GM03348 (cell line): ENCODE results near the gene HES3.
A peak's percentile ranks its signal among the peaks of the same experiment; 100 is the strongest.

Experiments
- DNase-seq: peaks from one replicate; pipeline ENCODE4 v3.0.0; 2012; ENCODE audit warnings: low spot score

Gene HES3

DNA sequence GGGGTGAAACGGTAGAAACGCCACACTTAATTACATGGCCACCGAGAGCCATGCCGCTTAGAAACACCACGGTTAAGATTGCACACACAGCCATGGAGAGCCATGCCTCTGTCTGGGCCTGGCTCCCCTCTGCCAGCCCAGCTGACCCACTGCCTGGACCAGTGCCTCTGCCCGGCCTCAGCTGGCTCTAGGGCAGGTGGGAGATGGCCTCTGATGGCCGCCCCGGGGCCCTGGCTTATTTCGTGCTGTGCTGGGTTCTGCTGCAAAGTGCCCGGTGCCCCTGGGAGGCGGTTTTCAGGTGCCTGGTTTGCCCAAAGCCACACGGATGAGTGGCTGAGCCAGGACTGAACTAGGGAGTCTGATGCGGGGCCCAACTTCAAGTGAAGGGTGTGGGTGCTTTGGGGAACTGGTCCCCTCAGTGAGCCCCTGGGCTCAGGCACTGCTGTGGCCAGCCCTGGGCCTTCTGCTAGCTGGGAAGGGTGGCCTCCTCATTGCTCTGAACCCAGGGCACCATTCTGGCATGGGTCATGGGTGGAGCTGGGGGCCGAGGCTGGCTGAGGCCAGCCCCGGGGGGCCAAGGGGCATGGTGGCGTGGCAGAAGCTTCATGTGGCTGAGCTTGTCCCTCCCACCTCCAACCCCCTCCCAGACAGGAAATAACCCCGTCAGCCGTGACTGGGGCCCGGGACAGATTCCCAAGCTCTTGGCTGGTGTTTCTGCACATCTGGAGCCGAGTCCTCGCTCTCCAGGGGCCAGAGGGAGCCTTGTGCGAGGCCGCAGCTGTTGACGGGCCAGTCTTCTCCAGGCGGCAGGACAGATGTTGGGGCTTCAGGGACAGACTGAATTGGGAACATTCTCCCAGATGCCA lies 18.8 kb downstream of the HES3 start:
- DNase-seq, result peak; percentile 73

DNA sequence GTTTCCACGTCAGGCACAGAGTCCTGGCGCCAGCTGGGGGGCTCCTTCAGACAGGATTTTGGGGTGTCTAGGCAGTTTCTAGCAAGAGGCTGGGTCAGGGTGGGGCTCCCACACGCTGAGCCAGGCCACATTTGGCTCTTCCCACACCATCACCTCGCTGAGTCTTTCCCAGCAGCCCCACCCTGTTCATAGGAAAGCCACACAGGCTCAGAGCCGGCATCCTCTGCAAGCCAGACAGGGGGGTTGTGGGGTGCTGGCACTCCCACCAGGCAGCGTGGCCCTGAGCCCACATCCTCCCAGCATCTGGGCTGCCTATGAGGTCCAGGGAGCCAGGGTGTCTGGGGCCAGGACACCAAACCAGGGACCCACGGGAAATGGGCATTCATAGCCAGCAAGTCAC lies 19.7 kb downstream of the HES3 start:
- DNase-seq, result no peak

DNA sequence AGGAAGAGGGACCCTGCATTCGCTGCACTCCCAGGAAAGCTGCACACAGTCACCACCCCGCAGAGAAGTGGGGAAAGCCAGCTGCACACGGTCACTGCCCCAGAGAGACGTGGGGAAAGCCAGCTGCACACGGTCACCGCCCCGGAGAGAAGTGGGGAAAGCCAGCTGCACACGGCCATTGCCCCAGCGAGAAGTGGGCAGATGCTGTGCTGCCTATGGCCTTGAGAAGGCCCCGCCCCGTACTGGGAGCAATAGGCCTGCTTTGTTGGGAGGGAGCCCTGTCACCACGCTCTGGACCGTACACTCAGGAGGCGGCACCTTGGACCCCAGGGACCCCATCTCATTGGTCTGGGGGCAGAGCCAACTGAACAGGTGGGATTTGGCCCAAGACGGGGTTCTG lies 21.2 kb downstream of the HES3 start:
- no peak for DNase-seq

DNA sequence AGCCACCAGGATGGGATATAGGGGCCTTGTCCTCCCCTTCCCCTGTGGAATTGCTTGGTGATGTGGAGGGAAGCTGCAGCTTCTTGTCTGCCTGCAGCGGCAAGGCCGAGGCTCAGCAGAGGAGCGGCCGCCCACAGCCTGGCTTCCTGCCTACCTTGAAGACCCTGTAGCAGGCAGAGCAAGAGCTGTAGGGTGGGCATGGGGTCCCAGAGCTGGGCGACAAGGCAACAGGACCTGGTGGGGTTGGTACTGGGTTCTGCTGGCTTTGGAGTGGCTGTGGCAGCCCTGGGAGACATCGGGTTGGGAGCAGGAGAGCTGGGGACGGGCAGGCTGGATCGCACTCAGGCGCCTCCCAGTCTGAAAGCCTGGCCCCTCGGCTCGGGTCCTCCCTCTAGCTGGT lies 22.7 kb downstream of the HES3 start:
- no peak for DNase-seq

DNA sequence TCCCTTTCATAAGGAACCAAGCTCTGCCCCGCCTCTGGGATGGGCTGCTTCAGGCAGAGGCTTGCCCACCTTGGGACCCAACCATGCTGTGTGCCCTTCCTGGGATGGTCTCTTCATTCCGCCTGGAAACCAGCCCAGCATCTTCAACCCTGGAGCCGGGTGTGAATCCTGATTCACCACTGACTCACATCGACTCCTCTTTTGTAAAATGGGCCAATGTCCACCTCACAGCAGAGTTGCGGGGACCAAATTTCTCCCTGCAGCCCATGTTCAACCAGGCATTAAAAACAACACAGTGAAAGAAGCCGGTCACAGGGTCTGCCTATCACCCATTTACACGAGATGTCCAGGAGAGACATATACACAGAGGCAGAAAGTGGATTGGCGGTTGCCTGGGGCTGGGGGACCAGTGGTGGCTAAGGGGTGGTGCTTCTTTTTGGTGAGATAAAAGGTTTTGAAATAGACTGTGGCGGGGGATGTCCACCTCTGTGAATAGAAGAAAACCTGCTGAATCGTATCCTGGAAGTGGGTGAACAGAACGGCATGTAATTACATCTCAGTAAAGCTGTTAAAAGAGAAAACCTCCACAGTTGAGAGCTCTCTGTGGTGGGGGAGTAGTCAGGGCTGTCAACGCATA lies 23.8 kb downstream of the HES3 start:
- peak; percentile 59 for DNase-seq

DNA sequence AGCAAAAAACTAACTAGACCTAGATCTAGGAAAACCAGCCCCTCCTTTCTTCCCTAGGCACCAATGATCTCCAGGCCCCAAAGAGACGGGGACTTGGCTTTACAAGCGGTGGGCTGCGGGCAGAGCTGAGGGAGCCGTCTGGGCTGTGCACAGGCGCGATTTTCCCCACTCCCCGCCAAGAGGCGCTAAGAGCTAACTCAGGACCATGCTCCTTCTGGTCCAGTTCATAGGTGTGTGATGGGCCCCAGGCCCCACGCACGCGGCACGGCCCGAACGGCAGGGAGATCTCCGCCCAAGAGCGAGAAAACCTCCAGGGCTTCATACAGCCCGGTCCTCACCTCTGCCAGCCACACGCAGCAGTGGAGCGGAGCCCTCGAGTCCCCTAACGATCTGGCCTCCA lies 24.4 kb downstream of the HES3 start:
- no peak for DNase-seq

DNA sequence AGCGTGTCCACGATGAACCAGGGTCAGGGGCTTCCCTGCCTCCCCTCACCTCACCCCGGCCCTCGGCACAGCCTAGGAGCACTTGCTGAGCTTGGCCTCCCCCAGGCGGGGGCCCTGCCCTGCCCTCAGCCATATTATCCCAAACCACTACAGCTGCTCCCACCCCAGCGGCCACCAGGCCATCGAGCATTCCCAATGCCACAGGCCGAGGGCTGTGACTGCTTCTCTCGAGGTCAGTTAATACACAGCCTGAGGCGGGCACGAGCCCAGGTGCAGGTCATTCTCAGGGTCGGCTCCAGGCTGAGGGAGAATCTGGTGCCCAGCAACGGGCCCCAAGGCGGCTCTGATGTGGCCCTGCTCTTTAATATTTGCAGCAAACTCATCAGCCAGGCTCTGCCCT lies 25.3 kb downstream of the HES3 start:
- DNase-seq, result no peak

DNA sequence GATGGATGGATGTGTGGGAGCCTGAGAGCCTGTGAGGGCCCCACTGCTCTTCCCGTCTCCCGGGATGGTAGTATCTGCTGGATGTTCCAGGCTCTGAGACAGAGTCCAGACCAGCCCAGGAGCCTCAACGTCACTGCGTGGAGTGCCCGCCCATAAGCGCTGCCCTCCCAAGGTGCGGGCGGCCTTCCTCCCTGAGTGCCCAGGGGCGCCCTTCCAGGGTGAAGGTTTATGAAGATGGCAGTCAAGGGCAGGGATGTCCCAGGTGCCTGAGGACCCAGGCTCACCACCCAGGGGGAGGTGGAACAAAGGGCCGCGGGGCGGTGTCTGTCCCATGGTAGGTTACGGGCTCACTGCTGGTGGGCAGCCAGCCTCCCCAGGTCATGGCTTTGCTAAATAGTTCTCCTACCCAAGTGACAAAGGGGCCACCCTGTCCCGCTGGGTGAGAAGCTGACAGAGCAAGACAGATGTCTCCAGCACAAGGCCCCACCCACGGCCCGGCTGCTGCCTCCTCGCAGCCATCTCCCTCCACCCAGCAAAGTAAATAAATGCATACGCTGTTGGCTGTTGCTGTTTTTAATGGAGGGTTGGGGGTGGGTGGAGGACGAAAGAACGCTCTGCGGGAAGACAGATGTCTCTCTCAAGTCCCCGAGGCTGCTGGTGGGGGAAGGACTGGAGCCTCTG lies 25.9 kb downstream of the HES3 start:
- no peak for DNase-seq

DNA sequence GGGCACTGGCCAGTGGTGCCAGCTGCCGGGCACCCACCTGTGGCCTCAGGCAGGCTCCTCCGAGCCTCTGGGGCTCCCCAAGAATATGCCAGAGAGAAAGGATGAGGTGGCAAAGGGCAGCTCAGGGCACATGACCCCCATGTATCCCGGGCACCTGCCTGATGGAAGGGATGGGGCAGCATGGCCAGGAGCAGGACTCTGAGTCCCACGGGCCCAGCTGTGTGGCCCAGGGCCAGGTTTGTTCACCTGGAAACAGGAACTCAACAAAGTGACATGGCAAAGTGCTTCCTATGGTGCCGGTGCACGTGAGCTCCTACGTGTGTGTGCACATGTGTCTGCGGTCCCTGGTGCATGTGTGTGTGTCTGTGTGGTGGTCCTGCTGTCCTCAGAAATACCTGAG lies 26.4 kb downstream of the HES3 start:
- DNase-seq, result no peak

DNA sequence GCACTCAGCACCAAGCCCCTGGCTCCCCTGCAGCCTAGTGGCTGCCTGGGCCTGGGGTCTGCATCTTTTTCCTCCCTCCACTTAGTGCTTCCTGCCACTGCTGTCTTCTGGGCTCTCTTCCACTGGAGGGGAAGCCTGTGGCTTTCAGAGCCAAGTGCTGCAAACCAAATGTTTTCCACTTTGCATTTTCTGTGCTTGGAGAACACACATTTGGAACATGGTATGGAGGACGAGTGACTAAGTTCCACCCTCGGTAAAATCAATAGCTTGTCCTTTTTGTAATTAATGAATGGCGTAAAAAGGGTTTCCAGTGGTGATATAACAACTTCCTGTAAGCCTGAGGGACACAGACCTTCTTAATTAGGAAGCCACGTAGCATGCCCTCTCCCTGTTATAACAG lies 27.0 kb downstream of the HES3 start:
- DNase-seq, result no peak

DNA sequence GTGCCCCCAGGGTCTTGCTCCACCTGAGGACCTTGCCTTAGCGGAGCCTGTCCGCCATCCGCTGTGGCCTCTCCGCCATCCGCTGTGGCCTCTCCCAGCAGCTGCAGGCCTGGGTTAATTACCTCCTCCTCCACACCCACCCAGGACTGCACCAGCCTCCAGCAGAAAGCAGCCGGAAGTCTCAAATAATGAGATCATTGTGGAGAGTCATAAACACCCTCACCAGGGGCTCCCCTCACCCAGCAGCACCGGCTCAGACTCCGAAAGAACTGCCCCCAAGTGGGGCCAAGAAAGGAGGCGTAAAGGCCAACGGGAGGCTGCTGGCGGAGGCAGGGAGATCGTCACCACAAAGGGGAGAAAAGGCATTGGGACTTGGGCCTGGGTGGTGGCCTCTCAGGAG lies 27.6 kb downstream of the HES3 start:
- peak; percentile 51 for DNase-seq

DNA sequence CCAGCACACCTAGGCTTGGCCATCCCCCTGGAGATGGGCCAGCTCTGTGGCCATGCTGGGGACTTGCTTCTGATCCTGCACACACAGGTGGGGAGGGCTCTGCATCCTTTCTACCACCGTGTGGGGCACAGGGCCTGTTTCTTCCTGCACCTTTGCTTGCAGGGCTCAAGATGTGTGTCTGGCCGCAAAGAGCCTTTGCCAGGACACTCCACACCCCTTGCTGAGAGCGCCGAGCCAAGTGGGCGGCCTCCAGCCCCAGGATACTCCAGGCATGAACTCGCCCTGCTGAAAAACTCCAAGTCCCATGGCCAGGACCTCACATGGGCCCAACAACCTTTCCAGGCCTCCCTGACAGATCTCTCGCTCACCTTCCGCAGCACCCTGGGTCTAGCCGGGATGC lies 28.5 kb downstream of the HES3 start:
- no peak for DNase-seq

DNA sequence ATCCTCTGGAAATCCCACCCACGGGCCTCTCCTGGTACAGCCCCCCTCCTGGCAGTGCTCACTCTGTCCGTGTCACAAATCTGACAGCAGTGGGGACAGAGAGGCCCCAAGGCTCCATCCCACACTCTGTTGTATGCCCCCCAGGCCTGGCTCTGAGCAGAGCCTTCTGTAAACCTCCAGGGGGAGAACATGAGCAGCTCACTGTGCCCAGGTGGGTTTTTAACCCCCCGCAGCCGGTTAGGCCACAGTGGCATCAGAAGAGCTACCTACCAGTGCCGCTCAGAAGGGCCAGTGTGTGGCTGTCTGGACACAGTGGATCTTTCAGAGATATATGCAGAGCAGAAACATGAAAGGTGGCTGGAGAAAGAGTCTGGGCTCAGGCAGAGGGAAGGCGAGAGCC lies 28.9 kb downstream of the HES3 start:
- no peak for DNase-seq

DNA sequence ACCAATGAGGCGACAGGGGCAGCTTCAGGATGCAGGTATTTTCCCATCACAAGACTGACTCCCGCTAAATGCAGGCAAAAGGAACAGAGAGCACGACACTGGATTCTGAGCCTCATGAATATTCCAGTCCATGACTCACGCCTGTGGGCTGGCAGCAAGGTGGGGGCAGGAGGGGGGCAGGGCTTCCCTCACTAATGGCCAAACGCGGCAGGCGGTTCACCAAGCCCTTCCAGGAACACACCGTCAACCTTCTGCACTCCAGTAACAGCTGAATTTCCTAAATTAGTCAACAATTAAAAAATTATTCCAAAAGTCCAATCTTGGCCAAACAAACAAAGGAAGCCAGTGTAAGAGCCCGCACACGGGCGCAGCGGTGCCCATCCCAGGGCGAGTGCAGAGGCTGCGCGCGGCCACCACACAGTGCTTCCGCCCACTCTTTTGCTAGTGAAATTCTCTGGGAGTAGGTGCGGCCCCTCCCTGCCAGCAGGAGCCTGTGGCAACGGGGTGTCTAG lies 29.5 kb downstream of the HES3 start:
- peak; percentile 76 for DNase-seq

DNA sequence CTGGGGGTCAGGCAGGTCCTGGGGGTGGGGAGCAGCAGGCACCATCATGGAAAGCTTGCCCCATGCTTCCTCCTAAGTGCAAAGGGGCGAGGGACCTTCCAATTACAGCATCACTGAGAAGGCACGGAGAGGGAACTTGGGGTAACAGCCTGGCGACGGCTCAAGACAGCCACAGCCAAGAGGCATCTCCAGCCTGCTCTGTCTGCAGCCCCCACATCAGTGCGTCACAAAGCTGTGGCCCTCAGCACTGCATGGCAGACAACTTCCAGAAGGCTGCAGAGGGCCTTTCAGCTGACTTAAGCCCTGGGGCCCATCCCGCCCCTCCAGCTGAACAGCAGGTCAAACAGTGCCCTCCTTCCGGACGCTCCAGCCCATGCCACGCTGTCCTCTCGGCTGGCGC lies 30.1 kb downstream of the HES3 start:
- no peak for DNase-seq

DNA sequence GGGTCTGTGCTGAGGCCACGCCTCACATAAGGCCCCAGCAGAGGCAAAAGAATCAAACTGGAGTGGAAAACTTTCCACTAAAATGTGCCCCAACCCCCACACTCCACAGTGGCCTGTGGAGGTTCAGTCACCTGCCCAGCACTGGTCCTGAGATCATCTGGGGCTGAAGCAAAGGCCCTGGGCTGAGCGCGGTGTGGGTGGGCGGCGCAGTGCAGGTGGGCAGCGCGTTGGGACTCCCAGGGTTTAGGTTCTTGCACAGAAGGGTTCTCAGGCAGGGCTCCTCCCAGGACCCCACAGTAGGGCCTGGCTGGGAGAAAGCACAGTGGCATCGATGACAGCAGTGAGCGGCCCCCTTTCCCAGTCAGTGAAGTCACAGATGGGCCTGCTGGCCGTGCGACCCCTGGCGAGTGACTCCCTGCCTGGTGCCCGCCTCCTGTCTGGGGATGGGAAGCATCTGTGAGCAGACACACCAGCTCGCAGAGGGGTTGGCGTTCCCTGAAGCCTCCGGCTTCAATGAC lies 30.7 kb downstream of the HES3 start:
- no peak for DNase-seq

DNA sequence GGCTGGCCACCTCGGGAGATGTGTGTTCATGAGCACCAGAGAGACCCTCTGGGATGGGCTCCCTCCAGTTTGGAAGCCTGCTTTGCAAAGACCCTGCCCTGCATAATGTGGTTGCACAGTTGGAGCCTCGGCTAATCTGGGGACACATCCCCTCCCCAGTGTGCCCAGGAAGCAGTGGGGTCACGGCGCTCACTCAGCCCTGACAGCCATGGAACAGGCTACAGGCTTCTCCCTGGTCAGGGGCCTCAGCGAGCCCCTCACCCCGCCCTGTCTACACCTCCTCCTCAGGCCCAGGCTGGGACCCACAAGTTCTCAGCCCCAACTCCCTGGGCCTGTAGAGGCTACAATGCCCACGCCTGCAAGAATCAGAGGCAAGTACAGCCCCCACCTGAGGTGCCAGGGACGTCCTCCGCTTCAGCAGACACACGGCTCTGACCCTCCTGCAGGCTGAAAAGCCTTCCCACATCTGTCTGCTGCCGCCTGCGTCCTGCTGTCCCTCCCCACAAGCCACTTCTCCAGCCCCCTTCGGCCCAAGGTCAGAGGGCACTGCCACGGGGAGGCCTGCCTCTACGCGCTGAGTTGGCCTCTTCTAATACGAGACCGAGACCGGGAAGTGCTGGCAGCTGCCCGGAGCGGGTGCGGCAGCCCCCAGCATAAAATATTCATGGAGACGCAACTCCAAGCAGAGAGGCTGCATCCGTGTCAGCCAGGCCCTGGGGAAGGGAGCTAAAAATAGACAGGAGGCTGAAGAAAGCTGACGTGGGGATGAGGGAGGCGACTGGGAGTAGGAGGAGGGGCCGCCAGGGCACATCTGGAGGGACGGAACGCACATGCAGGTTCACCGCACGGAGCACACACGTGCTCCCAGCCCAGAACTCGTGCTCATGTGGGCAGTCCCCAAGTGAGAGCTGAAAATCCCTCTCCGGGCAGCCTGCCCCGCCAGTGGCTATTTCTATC lies 32.1 kb downstream of the HES3 start:
- peak; percentile 93 for DNase-seq

DNA sequence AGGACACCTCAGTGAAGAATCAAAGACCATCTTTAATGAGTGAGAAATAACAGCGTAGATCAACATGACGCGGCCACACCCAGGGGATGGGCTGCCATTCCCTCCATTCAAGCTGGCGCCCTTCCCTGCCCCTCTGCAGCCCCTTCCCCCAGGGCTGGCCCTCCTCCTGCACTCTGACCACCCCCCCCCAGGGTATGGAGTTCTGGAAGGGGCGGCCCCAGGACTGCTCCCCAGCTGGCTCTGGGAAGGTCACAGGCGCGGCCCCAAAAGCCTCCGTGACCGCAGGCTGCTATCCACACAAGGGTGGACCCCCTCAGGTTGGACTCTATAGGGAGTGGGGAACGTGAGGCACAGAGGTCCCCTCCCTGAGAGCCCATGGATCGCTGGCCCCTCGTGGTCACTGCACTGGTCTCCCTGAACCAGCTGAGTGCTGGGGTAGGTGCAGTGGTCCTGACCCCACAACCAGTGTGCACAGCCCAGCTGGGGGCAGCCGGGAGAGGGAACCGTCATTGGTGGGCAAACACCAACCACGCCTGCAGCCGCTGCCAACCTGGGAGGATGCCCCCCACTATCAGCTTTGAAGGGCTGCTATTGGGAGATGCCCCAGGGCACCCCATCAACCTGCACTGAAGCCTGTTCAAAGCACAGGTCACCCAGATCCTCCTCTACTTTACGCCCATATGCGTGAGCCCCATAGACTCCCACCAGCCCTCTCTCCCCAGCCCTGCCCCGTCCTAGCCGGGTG lies 33.0 kb downstream of the HES3 start:
- DNase-seq, result no peak

DNA sequence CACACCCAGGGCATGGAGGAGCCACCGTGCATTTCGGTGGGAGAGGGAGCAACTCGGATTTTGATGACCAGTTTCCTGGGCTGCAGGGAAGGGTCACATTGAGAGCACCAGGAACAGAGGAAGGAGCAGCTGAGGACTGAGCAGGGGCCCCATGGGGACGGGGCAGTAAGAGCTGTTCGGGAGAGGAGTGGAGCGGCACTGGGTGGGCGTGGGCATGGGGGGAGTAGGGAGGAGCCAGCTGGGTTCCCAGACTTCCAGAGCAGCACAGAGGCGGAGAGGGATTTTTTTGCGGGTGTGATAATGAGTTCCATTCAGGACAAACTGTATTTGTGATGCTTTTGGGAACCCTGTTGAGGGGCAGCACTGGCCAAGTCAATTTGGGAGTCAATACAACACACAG lies 34.3 kb downstream of the HES3 start:
- no peak for DNase-seq

DNA sequence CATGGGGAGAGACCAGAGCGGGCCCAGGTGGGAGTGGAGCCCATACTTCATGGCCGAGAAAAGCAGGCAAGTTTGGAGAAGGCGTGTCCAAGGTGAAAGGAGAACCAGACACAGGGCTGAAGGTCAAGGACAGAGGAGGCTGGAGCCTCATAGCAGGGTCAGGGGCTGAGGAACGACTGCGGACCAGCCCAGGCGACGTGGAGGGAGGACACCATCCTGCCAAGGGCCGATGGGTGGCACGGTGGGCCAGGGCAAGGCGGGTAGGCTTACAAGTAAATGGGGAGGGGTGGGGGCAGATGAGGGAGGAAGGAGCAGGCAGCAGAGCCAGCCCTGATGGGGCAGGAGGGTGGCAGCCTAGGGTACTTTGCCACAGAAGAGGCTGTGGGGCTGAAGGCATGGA lies 35.1 kb downstream of the HES3 start:
- DNase-seq, result no peak
